Hematopoietic multipotent progenitor cell treated with erythropoietin and hydrocortisone succinate and interleukin-3 and kit ligand, for 6 days (in vitro differentiated cells): ENCODE data around the gene MYNN.
"Not testable (repeated sequence)": the region's sequence is repeated elsewhere in the genome, so short reads cannot be mapped to it uniquely, and the experiment has no call there.

ENCODE experiments used
- DNase-seq: peaks from one replicate; pipeline ENCODE4 v3.0.0-alpha.2; 2015

Gene MYNN

DNA sequence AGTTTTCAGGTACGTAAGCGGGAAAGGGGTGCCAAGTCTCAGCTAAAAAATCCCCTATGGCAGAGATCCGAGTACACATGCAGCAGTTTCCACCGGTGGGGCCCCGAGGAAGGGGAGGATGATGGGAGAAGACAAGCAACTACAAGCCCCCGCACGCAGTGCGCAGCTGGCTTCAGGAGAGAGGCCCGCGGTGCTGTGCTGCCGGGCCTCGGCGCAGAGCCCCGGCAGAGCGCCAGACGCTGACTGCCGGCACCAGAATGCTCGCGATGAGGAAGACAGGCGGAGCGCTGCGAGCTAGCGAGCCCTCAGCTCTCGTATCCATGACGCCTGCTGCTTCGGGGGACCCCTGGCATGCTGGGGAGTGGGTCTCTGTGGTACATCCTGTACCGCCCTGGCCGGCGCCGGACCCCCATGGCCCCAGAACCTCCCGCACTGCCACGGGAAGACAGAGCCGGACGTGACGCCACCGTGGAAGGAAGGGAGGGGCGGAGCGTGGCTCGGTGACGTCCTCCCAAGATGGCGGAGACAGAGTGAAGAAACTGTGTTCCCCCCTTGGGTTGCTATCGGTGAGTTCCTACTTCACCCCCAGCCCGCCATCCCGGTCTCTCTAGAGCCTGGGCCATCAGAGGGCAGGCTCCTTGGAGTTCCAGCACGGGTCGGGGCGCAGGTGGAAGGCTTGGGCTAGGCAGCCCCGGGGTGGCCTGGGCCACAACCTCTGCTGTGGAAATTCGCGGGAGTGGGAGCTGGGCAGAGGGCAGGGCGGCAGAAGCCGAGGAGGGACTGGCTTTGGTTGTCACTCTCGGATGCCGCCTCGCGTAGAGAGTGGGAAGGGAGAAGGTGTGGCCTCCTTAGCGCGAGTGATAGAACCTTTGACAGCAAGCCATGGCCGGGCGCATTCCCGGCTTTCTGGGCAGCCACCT, at the start of gene MYNN:
TSS of gene MYNN (plus strand) at position 500 of the 920 bp plus-strand sequence. CDS start 900 bp downstream, outside the sequence.
- peak; percentile 95 for DNase-seq

DNA sequence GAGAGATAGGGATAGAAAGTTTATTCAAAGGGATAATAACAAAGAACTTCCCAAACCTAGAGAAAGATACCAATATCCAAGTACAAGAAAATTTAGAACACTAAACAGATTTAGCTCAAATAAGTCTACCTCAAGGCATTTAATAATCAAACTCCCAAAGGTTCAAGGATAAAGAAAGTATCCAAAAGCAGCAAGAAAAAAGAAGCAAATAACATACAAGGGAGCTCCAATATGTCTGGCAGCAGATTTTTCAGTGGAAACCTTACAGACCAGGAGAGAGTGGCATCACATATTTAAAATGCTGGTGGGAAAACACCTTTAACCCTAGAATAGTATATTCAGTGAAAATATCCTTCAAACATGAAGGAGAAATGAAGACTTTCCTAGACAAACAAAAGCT, 41.3 kb upstream of the MYNN start:
- not testable (repeated sequence) for DNase-seq

DNA sequence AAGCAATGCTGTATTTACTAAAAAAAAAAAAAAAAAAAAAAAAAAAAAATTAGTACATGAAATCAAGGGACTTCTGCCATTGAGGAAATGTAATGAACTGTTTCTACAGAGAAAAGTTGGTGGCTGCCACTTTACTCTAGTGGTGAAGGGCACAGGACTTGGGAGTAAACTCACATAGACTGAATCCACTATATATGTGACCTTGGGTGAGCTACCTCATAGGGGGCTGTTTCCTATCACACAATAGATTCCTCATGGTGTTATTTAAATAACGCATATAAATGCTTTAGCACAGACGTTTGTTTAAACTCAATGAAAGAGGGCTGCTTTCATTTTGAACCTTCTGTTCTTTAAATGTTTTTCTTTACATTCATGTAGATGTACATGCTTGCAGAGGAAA, 34.1 kb upstream of the MYNN start:
- DNase-seq, result no peak

DNA sequence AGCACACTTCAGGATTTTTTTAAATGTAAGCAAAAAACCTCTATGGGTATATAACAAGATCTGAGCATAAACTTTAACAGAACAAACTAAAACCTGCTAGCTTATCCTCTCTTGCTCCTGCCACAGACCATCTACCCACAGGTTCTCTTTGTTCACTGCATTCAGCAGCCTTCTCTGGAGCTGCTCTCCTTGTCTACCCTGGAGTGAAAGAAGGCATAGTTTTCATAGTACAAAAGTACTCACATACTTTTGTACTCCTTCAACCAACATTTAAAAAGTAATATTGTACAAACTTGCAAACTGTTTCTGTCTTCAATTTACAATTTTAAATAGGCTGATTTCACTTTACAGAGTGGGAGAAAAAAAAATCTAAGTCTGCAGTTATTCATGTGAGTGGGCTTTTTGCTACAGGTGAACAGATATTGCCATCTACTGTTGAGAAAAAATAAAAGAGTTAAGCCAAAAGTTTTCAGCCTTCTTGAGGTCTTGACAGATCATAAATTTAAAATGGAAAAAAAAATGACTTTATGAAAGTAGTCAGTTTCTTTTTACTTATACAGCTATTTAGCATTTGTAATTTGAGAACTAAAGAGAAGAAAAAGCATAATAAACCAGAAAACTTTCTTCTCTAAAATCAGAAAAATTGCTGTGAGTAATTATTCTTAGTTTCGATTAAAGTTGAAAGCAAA, 28.7 kb upstream of the MYNN start:
- DNase-seq, result peak; percentile 49

DNA sequence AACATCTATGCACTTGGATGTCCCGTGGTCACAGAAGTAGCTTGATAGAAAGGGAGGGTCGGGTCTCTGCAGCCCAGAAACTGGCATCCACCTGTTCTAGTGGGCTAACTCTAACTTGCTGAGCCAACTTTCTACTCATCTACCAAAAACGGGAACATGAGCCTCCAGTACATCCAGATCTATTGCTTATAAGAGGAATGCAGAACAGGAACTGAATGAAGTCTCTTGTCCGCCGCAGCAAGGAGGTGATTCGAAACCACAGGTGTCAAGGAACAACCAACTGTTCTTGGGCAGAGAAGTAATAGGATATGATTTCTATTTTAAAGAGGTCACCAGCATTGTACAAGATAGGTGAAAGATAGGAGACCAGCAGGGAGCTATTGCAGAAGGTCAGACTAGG, 26.3 kb upstream of the MYNN start:
- DNase-seq, result no peak

DNA sequence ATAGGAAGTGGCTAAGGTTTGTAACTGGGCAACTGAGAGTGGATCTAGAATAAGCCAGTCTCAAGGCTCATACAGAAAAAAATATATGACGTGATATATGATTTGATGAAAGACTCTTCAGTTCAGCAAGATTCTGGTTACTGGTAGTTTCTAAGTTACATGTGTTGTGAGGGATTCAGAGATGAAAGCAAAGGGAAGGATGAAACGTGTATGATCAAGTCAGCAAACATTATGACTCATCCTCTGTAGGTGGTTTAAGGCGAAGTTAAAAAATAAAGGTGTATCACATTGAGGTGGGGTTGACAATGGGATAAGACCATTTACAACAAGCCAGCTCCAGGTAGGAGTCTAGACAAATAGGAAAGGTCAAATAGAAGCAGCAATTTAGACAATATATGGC, 24.5 kb upstream of the MYNN start:
- no peak for DNase-seq

DNA sequence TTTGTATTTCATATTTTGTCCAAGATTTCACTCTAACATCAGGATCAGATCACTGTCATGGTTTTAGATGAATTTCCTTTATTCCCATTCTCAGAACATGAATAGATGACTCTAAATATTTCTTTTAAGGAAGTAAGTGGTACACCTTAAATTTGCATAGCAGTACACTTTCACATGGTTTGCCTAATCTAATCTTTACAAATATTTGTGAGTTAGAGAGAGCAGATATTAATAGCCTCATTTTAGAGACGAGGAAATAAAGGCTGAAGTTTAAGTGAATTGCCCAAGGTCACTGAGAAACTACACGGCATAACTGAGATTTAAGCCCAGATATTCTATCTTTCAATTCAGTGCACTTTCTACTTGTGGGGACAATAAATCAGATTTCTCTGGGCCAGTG, 22.5 kb upstream of the MYNN start:
- DNase-seq, result no peak

DNA sequence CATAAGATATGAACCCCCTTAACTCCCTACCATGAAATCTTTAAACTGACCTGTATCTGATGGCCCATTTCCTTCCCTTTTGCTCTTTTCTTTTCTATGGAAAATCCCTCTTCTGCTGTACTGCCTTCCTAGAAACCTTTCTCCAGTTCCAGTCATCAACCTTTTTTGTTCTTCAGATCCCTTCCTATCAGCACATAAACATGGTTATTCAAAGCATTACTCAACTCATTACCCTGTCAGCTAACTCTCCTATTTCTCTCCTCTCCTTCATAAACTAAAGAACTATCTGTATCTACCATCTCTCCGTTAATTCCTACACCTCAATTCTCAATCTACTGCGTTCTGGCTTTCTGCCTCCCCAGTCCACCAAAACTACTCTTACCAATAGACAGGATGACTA, 21.3 kb upstream of the MYNN start:
- no peak for DNase-seq

DNA sequence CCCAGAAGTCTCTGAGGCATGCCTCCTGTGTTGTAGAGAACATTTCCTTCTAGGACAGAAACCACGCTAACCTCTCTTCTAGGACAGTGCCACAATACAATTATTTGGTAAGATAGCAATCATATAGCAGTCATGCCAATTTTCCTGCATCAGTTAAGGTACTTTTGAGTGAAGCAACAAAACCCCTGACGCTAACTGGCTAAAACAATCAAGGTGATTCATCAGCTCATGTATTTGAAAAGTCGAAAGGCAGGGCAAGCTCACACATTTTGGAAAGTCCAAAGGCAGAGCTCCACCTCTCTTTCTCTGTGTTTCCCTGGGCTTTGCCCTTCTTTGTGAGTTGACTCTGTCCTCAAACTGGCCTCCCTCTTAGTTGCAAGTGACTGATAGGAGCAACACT, 18.5 kb upstream of the MYNN start:
- no peak for DNase-seq

DNA sequence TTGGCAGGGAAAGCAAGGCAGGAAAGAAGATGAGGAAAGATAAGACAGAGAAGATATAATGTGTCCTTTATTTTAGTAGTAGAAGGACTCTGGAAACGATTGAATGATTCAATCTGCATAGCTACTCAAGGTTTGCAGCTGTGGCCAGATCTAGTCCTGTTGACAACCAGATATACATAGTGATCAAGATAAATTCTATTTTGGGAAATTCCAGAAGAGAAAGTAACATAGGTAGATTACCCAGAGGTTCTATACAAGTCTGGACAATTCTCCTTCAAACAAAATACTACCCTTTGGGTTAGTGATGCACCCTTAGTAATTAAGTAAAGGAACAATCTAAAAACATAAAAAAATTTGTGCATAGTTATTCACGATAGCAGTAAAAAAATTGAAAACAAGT, 17.7 kb upstream of the MYNN start:
- DNase-seq, result no peak

DNA sequence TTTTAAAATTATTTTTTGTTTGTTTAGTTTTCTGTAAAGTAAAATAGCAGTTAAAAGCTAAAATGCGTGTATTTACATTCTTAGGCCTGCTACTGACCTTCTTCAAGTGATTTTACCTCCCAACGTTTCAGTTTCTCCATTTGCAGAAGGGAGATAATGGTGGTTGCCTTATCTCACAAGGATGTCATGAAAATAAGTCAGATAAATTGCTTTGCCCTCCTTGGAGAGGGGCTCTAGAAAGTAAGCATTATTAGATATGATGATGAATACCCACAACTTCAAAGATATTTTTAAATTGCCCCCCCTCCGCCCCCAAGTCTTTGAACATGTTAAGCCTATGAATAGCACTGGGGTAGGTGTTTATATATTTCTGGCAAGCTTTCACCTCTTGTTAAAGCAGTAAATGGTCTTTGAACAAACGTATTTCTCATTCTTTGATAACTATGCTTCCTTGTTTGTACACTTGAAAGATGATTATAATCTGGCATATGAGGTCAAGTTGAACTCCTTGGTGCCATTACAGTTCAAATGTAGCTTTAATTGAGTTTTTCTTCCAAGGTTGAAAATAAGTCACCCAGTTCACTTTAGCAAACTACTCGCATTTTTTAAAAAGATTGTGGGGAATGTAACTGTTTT, 14.7 kb upstream of the MYNN start:
- peak; percentile 61 for DNase-seq

DNA sequence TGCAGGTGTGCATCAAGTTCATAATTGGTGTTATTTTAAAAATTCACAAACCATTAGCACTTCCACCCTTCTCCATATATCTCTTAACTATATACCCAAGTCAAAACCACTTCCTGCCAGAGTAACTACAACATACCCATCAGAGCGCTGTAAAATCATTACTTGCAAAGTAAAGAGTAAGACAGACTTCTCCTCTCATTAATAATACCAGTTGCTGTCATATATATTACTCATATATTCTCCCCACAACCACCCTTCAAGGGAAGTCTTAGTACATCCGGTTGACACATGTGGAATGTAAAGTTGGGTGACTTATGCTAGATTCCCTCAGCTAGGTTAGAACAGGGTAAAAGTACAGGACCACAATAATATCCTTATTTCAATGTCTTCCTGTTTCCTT, 13.9 kb upstream of the MYNN start:
- DNase-seq, result peak; percentile 55

DNA sequence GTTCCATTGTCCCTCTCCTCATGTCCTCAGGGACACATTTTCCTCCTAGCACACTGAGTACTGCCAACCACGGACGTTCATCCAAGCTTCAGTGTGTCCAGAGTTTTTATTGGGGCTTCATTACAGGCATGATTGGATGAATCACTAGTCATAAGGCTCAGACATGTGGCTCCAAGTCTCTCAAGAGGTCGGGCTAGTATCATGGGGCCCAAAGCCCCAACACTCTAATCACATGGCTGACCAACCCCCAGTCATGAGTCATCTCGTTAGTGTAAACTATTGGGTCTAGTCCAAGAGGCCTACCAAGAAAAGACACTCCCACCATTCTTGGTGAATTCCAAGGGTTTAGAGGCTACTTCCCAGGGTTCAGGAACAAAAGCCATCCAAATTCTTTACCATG, 12.7 kb upstream of the MYNN start:
- peak; percentile 31 for DNase-seq

DNA sequence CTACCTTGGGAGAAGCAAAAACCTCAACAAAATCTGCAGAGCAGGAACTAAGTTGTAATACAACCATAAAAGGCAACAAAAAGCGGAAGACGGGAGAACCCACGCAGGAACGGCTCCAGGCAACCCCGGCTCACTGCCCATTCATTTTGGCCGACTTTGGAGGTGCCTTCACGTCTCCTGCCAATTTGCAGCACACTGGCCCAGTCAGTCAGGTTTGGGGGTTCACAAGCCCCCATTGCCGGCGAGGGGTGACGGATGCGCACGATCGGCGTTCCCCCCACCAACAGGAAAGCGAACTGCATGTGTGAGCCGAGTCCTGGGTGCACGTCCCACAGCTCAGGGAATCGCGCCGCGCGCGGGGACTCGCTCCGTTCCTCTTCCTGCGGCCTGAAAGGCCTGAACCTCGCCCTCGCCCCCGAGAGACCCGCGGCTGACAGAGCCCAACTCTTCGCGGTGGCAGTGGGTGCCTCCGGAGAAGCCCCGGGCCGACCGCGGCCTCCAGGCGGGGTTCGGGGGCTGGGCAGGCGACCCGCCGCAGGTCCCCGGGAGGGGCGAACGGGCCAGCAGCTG, 8.8 kb upstream of the MYNN start:
- peak; percentile 80 for DNase-seq

DNA sequence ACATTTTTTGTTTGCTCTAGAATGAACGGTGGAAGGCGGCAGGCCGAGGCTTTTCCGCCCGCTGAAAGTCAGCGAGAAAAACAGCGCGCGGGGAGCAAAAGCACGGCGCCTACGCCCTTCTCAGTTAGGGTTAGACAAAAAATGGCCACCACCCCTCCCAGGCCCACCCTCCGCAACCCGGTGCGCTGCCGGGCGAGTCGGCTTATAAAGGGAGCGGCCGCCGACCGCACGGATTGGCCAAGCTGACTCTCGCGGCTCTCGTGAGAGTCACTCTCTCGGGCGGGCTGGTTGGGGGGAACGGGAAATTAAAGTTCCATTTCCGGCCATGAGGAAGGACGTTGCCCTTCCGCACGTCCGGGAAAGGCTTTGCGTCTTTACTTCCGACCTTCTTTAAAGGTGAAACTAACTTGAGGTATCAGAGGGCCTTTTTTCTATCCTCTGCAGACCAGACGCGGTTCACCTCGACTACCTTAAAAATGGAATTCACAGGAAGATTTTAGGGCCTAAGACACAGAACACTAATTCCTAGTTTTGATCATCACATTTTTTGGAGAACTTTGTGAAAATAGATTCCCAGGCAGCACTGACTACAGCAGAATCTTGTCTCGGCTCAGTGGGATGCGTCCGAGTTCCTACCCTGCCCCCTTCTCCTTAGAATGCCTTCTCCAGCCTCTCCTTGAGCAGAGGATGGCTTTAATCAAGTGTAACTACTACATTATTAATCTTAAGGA, 8.1 kb upstream of the MYNN start, which contains the start of gene TERC:
TSS of gene TERC (minus strand) at position 179 of the 731 bp plus-strand sequence.
- DNase-seq, result peak; percentile 95

DNA sequence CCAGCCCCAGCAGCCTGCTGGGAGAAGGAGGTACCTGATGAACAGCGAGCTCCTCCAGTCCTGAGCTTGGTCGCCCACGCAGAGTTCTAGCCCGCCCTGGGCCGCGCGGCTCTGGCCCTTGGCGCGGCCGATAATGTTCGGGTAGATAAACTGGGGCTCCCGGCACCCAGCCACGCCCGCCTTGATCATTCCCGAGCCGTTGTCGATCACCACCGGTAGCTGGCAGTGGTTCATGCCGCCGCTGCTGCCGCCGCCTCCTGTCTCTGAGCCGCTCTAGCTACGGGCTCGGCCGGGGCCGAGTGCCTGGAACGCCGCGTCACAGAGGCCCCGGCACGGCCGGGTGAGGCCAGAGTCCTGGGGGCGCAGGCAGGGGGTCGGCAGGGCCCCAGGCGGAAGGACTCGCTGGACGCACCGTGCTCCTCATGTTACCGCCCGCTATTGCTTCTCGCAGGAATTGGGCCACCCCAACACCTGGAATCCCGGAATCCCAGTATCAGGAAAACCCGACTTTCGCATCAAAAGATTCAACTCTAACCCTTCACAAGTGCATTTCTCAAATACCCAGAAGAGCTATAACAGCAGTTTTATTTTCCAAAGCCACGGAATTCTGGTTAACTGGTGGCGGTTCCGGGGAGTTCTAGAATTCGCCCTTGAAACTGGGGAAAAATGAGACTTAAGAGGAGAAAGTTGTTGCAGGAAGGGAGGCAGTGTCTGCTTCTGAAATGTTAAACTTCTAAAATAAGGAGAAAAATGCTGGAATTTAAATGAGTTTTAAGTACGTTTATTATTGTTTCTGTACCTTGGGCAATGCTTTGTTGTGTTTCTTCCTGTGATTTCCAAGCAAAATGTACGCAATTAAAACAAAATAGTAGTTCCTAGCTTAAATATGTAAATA, 3.7 kb upstream of the MYNN start, which contains the start of gene ACTRT3:
TSS of gene ACTRT3 (minus strand) at position 275 of the 895 bp plus-strand sequence. CDS start at position 234, 41 bp downstream.
- DNase-seq, result peak; percentile 95

DNA sequence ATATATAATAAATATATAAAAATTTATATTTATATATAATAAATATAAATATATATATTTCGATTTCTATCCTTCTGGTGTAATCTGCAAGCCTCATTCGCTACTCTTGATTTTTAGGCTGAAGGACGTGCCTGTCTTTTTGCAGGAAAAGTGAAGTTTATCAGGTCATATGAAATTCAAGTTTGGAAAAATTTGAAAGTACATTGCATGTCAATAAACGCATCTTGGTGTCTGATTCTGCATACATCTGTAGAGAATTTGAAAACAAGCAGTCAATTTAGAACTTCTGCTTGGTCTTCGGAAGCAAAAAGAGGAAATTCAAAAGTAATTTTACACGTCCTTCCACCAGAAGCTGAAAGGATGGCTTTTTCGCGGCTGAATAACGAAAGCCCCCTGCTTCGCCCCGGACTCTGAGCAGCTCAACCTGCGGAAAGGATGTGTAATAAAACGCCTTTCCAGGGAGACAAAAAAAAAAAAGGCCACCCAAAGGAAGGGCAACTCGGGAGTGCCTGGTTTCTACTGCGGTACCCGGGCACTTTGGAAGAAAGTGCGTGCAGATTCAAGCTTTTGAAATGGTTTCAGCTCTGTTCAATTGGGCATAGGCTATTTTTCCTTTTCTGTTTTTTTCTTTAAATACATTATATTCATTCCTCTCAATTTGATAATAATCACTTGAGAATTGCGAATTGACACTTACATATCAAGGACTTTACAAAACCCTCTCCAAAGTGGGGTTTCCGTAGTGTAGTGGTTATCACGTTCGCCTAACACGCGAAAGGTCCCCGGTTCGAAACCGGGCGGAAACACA, 1.5 kb upstream of the MYNN start:
- DNase-seq, result peak; percentile 88

DNA sequence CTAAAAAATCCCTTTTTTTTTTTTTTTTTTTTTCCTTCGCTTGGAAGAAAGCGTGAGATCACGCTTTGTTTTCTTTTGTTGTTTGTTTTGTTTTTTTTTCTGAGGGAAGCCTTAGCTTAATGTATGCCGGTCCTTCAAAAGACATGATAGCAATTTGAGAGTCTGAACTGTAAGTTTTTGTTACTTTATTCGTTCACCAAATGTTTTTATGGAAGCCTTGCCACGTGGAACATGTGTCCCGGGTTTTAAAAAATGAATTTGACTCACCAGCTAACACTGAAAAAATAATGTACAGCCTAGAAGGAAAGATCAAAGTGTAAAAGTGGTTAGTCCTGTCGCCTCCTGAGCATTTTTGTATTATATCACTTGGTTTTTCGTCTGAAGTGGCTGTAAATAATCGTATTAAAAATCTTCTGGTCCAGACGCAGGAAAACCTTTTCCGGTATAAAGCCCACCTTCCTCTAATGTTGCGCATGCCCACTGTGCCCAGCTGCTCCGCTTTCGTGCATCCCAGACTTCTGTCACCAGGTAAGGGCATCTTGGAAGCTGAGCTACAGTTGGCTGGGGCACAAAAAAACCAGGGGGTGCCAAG, 795 bp upstream of the MYNN start:
- peak; percentile 90 for DNase-seq

DNA sequence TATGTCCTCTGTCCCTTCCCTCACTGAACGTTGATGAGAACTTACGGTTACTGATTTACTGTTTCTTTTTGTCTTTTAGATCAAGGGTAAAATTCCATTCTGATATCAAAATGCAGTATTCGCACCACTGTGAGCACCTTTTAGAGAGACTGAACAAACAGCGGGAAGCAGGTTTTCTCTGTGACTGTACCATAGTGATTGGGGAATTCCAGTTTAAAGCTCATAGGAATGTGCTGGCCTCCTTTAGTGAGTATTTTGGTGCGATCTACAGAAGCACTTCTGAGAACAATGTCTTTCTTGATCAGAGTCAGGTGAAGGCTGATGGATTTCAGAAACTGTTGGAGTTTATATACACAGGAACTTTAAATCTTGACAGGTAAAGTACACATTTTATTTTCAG, 990 bp downstream of the MYNN start:
- DNase-seq, result no peak

DNA sequence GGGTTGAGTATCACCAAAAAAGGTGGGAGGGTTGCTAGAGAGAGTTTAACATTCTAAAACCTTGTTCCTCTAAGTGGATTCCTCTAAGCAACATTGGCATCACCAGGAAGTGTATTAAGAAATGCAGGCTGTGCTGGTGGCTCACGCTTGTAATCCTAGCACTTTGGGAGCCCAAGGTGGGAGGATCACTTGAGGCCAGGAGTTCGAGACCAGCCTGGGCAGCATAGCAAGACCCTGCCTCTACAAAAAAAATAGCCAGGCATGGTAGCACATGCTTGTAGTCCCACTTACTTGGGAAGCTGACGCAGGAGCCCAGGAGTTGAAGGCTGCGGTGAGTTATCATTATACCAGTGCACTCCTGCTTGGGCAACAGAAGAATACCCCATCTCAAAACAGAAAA, 4.6 kb downstream of the MYNN start:
- DNase-seq, result no peak
